Keratinocyte (primary cell): Measurements from ENCODE around the gene OR7A5.

ENCODE experiments used
- EZH2 ChIP-seq: IDR thresholded peaks from one replicate; pipeline ENCODE4 v1.6.1; 2012; ENCODE audit warnings: inconsistent platforms, mild to moderate bottlenecking, low read length, moderate library complexity
- TF ChIP-seq, protein P1 (sequence below), 3 experiments: IDR thresholded peaks in 1 of 3; conservative IDR thresholded peaks in 1 of 3; optimal IDR thresholded peaks in 1 of 3; 2 replicates in 2 of 3; 3 replicates in 1 of 3; pipeline versions ENCODE3 to v1.5.1; 2011; ENCODE audit warnings: low read length in 3 of 3, mild to moderate bottlenecking in 3 of 3, moderate library complexity in 2 of 3, control low read depth in 1 of 3, inconsistent platforms in 1 of 3; ENCODE audit not compliant: insufficient read depth in 2 of 3; ENCODE audit errors: extremely low read depth in 1 of 3

DNA sequence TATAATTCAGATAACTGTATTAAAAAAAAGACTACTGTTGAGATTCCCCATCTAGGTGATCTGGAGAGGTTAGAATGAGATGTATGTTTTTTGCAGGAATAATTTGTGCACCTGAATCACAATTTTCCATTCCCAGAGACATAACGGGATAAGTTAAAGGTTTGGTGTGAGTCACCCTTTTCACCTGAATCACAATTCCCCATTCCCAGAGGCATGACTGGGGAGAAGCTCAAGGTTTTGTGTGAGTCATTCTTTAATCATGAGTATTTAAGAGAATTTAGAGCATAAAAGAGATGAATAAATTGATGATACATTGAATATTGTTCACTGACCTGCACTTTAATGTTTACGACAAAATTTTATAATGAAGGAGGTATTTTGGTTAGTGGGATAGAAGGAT, 9.0 kb downstream of the OR7A5 start:
- TF ChIP-seq, protein P1, sequence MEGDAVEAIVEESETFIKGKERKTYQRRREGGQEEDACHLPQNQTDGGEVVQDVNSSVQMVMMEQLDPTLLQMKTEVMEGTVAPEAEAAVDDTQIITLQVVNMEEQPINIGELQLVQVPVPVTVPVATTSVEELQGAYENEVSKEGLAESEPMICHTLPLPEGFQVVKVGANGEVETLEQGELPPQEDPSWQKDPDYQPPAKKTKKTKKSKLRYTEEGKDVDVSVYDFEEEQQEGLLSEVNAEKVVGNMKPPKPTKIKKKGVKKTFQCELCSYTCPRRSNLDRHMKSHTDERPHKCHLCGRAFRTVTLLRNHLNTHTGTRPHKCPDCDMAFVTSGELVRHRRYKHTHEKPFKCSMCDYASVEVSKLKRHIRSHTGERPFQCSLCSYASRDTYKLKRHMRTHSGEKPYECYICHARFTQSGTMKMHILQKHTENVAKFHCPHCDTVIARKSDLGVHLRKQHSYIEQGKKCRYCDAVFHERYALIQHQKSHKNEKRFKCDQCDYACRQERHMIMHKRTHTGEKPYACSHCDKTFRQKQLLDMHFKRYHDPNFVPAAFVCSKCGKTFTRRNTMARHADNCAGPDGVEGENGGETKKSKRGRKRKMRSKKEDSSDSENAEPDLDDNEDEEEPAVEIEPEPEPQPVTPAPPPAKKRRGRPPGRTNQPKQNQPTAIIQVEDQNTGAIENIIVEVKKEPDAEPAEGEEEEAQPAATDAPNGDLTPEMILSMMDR (optimal IDR thresholded peaks at IDR 0.05 in 1 of 3, IDR thresholded peaks at IDR 0.05 in 1 of 3, conservative IDR thresholded peaks at IDR 0.05 in 1 of 3; ENCODE audit: extremely low read depth in 1 of 3, insufficient read depth in 2 of 3, low read length in 3 of 3): no peak
- no peak for TF ChIP-seq EZH2
